WI38 (cell line): Measurements from ENCODE around the gene EEF1A2.

ENCODE experiments used
- H3K4me3 ChIP-seq: 2 replicates; pipeline ENCODE4 v1.5.1; 2011; ENCODE audit warnings: low read depth, mild to moderate bottlenecking, control low read depth, low read length
- TF ChIP-seq, protein P1 (sequence below): IDR thresholded peaks from 2 replicates; pipeline ENCODE4 v1.5.1; 2012; ENCODE audit warnings: low read depth, mild to moderate bottlenecking, control low read depth, low read length

EEF1A2 gene

GRCh38 chr20:63498960-63499337, at the start of gene EEF1A2:
TSS of gene EEF1A2 (minus strand) at chr20:63499083. CDS start at chr20:63497763, 1,320 bp downstream.
- H3K4me3 ChIP-seq: 0 out of 2 replicates have a peak within 1 kb of the TSS, but pooled peaks have one; percentile 20
- TF ChIP-seq, protein P1, sequence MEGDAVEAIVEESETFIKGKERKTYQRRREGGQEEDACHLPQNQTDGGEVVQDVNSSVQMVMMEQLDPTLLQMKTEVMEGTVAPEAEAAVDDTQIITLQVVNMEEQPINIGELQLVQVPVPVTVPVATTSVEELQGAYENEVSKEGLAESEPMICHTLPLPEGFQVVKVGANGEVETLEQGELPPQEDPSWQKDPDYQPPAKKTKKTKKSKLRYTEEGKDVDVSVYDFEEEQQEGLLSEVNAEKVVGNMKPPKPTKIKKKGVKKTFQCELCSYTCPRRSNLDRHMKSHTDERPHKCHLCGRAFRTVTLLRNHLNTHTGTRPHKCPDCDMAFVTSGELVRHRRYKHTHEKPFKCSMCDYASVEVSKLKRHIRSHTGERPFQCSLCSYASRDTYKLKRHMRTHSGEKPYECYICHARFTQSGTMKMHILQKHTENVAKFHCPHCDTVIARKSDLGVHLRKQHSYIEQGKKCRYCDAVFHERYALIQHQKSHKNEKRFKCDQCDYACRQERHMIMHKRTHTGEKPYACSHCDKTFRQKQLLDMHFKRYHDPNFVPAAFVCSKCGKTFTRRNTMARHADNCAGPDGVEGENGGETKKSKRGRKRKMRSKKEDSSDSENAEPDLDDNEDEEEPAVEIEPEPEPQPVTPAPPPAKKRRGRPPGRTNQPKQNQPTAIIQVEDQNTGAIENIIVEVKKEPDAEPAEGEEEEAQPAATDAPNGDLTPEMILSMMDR: no peak

GRCh38 chr20:63548542-63548941, 49.7 kb upstream of the EEF1A2 start:
- H3K4me3 ChIP-seq: no peak overlapping the region
- TF ChIP-seq, protein P1: no peak

- TF ChIP-seq, protein P1: no peak
Observed at GRCh38 chr20:63547725-63548480, 49.0 kb upstream of the EEF1A2 start, which contains the start of gene SRMS. TSS of gene SRMS (minus strand) at chr20:63547749. CDS start at chr20:63547463, 286 bp downstream.

GRCh38 chr20:63546956-63547724, 48.3 kb upstream of the EEF1A2 start:
- TF ChIP-seq, protein P1: no peak
- H3K4me3 ChIP-seq: no peak overlapping the region

More at GRCh38 chr20:63547725-63548480, 49.0 kb upstream of the EEF1A2 start, which contains the start of gene SRMS:
- H3K4me3 ChIP-seq: no peak within 1 kb of the TSS

DNA sequence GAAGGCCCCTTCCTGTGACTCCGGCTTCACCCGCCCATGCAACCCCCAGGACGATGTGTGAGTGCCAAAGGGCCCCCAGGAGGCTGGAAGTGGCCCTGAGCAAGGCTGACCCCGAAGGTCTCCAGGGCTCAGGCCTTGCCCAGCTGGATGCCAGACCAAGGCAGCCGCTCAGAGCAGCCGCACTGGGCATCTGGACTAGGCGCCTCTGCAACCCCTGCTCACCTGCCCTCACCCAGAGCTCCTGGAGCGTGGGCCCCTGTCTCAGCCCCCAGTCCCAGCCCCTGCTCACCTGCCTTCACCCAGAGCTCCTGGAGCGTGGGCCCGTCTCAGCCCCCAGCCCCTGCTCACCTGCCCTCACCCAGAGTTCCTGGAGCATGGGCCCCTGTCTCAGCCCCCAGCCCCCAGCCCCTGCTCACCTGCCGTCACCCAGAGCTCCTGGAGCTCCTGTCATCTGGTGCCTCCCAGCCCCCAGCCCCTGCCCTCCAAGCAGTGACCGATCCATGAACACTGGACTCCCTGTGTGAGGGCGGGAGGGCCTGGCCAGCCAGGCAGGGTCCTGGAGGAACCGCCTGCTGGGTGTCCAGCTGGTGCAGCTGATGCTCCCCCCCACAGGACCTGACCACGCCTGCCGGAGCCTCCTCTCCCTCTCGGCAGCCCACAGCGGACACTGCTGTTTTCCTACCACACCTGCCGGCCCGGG, 47.5 kb upstream of the EEF1A2 start:
- H3K4me3 ChIP-seq: no peak overlapping the region
- TF ChIP-seq, protein P1: no peak

GRCh38 chr20:63545814-63546213, 46.9 kb upstream of the EEF1A2 start:
- TF ChIP-seq, protein P1: no peak
- no peak overlapping the region for H3K4me3 ChIP-seq
